HEK293T (cell line): ENCODE measurements around the gene GRM7.

ENCODE experiments used
- BHLHE40 ChIP-seq: fragments of 450-650 bp; IDR thresholded peaks from 2 replicates; pipeline ENCODE4 v1.6.1; 2016; ENCODE audit warnings: mild to moderate bottlenecking, moderate library complexity, borderline replicate concordance
- ELF4 ChIP-seq: fragments of 450-650 bp; IDR thresholded peaks from 2 replicates; pipeline ENCODE4 v1.6.1; 2017; ENCODE audit warnings: antibody characterized with exemption
- FOXK2 ChIP-seq: fragments of 450-650 bp; IDR thresholded peaks from 2 replicates; pipeline ENCODE4 v1.6.1; 2016; ENCODE audit warnings: mild to moderate bottlenecking
- HDGF ChIP-seq: fragments of 450-650 bp; IDR thresholded peaks from 2 replicates; pipeline ENCODE4 v1.6.1; 2017; ENCODE audit warnings: antibody characterized with exemption, borderline replicate concordance
- NFRKB ChIP-seq: fragments of 450-650 bp; IDR thresholded peaks from 2 replicates; pipeline ENCODE4 v1.6.1; 2016; ENCODE audit warnings: mild to moderate bottlenecking, moderate library complexity
- PKNOX1 ChIP-seq: fragments of 450-650 bp; IDR thresholded peaks from 2 replicates; pipeline ENCODE4 v1.6.1; 2016
- SP1 ChIP-seq: fragments of 450-650 bp; IDR thresholded peaks from 2 replicates; pipeline ENCODE4 v1.6.1; 2017

- no peak for TF ChIP-seq FOXK2
- no peak for TF ChIP-seq ELF4
- TF ChIP-seq PKNOX1: no peak
- no peak for TF ChIP-seq NFRKB
- no peak for TF ChIP-seq BHLHE40
- no peak for TF ChIP-seq SP1
- TF ChIP-seq HDGF: no peak
Measured at GRCh38 chr3:7576506-7576905, 715.6 kb downstream of the GRM7 start.
